Vagina (tissue), 2 donors: ENCODE measurements around the gene MTF1. TPM values are rescaled to one million over a fixed set of nuclear protein-coding genes. Genes with fewer than 3 reads are reported as not detected.

ENCODE experiments used
- DNase-seq, 2 donors: peaks; one replicate each; pipeline ENCODE4 v3.0.0-alpha.2; 2017; ENCODE audit errors: extremely low spot score in 2 of 2
- H3K27ac ChIP-seq: fragments of 200-600 bp; sonication (generic); one replicate; pipeline ENCODE4 v1.5.1; 2019
- H3K27me3 ChIP-seq: fragments of 200-600 bp; sonication (generic); one replicate; pipeline ENCODE4 v1.5.1; 2019
- H3K36me3 ChIP-seq, 2 donors: fragments of 200-600 bp; sonication (generic); one replicate each; pipeline ENCODE4 v1.5.1; 2017 to 2019
- H3K4me1 ChIP-seq: fragments of 200-600 bp; sonication (generic); one replicate; pipeline ENCODE4 v1.5.1; 2019
- H3K4me3 ChIP-seq, 2 donors: fragments of 200-600 bp; sonication (generic); 1 replicate in 1 of 2; 2 replicates in 1 of 2; pipeline ENCODE4 v1.5.1; 2016 to 2019
- H3K9me3 ChIP-seq: fragments of 200-600 bp; sonication (generic); one replicate; pipeline ENCODE4 v1.5.1; 2019
- CTCF ChIP-seq, 3 experiments: fragments of 450-650 bp in 2 of 3; fragments of 200-600 bp in 1 of 3; sonication (generic) in 1 of 3; IDR thresholded peaks; one replicate each; pipeline ENCODE4 v1.5.1; 2017 to 2019; ENCODE audit warnings: antibody characterized with exemption in 3 of 3, mild to moderate bottlenecking in 2 of 3, moderate library complexity in 2 of 3
- POLR2A ChIP-seq, 2 donors: fragments of 450-650 bp; IDR thresholded peaks; one replicate each; pipeline ENCODE4 v1.6.1; 2017; ENCODE audit warnings: antibody characterized with exemption in 2 of 2, mild to moderate bottlenecking in 2 of 2, moderate library complexity in 2 of 2
- POLR2AphosphoS5 ChIP-seq, 2 donors: sonication (generic); formaldehyde crosslinking; IDR thresholded peaks; one replicate each; pipeline ENCODE4 v1.9.0; 2017; ENCODE audit warnings: antibody characterized with exemption in 2 of 2, mild to moderate bottlenecking in 2 of 2, low read depth in 1 of 2; ENCODE audit not compliant: insufficient read depth in 1 of 2
- intact Hi-C: fragments of 100-400 bp; cut with DNase I; formaldehyde crosslinking; loops from one replicate; pipeline ENCODE4 v1.15.1; 2023
- total RNA-seq: library from RNA; depleted of rRNA; stranded (reverse); fragments of >200 nt; gene quantifications from one replicate; pipeline ENCODE4 v1.2.3, GENCODE V29; 2016

Gene MTF1
- total RNA-seq, 1 donor from 2014 or later = 9.3 TPM

GRCh38 chr1:37845049-37845646 is 14.2 kb downstream of the MTF1 start:
- intact Hi-C loops = no loop called here
- Histone ChIP-seq H3K36me3 (no peaks in the 10 kb centered on the region), H3K27ac (no peak overlapping the region)

GRCh38 chr1:37844536-37844935 is 14.9 kb downstream of the MTF1 start:
- H3K36me3 ChIP-seq = peaks cover 0 to 4% of the 10 kb centered on the region in 2 donors
- no peak overlapping the region for H3K27ac ChIP-seq
- TF ChIP-seq POLR2A (IDR thresholded peaks at IDR 0.05) (no peak), CTCF (IDR thresholded peaks at IDR 0.05) (no peak), POLR2AphosphoS5 (IDR thresholded peaks at IDR 0.05; ENCODE audit: insufficient read depth in 1 of 2, low read depth in 1 of 2) (no peak)
- no peak overlapping the region for H3K4me3 ChIP-seq
- H3K27me3 ChIP-seq = no peaks in the 10 kb centered on the region
- peaks cover 41% of the 10 kb centered on the region for H3K4me1 ChIP-seq
- intact Hi-C loops = no loop called here
- no peaks in the 10 kb centered on the region for H3K9me3 ChIP-seq
- no peak for DNase-seq

More at GRCh38 chr1:37845049-37845646, 14.2 kb downstream of the MTF1 start:
- TF ChIP-seq POLR2AphosphoS5 (IDR thresholded peaks at IDR 0.05; ENCODE audit: insufficient read depth in 1 of 2, low read depth in 1 of 2) = no peak
- TF ChIP-seq POLR2A (IDR thresholded peaks at IDR 0.05) = no peak
- no peak for TF ChIP-seq CTCF (IDR thresholded peaks at IDR 0.05)
- no peak for DNase-seq
- H3K27me3 ChIP-seq = no peaks in the 10 kb centered on the region
- no peak overlapping the region for H3K4me3 ChIP-seq
- peaks cover 47% of the 10 kb centered on the region for H3K4me1 ChIP-seq
- H3K9me3 ChIP-seq = no peaks in the 10 kb centered on the region

GRCh38 chr1:37841652-37842051 is 17.7 kb downstream of the MTF1 start:
- no peak for DNase-seq
- no peak for TF ChIP-seq CTCF (IDR thresholded peaks at IDR 0.05)
- no peaks in the 10 kb centered on the region for H3K9me3 ChIP-seq
- H3K27ac ChIP-seq = no peak overlapping the region
- peaks cover 29% of the 10 kb centered on the region for H3K4me1 ChIP-seq
- H3K36me3 ChIP-seq = peaks cover 0 to 28% of the 10 kb centered on the region in 2 donors
- no peaks in the 10 kb centered on the region for H3K27me3 ChIP-seq
- no peak overlapping the region for H3K4me3 ChIP-seq
- intact Hi-C loops = no loop called here

GRCh38 chr1:37840711-37841110 is 18.7 kb downstream of the MTF1 start:
- H3K9me3 ChIP-seq = no peaks in the 10 kb centered on the region
- TF ChIP-seq CTCF (IDR thresholded peaks at IDR 0.05) = no peak
- peaks cover 0 to 34% of the 10 kb centered on the region in 2 donors for H3K36me3 ChIP-seq
- DNase-seq = no peak
- no peaks in the 10 kb centered on the region for H3K27me3 ChIP-seq
- H3K4me1 ChIP-seq = peaks cover 19% of the 10 kb centered on the region
- no peak overlapping the region for H3K27ac ChIP-seq
- no peak overlapping the region for H3K4me3 ChIP-seq
- intact Hi-C loops = no loop called here

GRCh38 chr1:37839676-37840075 is 19.7 kb downstream of the MTF1 start:
- no peak for DNase-seq
- no peak for TF ChIP-seq CTCF (IDR thresholded peaks at IDR 0.05)
- no peak for TF ChIP-seq POLR2A (IDR thresholded peaks at IDR 0.05)
- TF ChIP-seq POLR2AphosphoS5 (IDR thresholded peaks at IDR 0.05; ENCODE audit: insufficient read depth in 1 of 2, low read depth in 1 of 2) = no peak
- Histone ChIP-seq H3K36me3 (peaks cover 0 to 44% of the 10 kb centered on the region in 2 donors), H3K9me3 (no peaks in the 10 kb centered on the region), H3K27me3 (no peaks in the 10 kb centered on the region), H3K4me3 (no peak overlapping the region), H3K4me1 (peaks cover 11% of the 10 kb centered on the region), H3K27ac (no peak overlapping the region)
- intact Hi-C loops = no loop called here
